Measurements from ENCODE around the gene PLCH1. TPM values are rescaled to one million over a fixed set of nuclear protein-coding genes. Genes with fewer than 3 reads are reported as not detected.

PLCH1 gene
- total RNA-seq, 1 experiment from 2014 or later = 1.4 TPM

- TF ChIP-seq EZH2 (IDR thresholded peaks at IDR 0.05; ENCODE audit: low read depth) = no peak
- H3K4me1 ChIP-seq (replicated peaks; ENCODE audit: insufficient read depth) = no peaks in the 10 kb centered on the region
- H3K36me3 ChIP-seq (ENCODE audit: low read depth) = no peaks in the 10 kb centered on the region
Observed at GRCh38 chr3:155647206-155647605, 97.7 kb downstream of the PLCH1 start.

GRCh38 chr3:155646669-155647068, 98.2 kb downstream of the PLCH1 start:
- no peak overlapping the region for H3K4me3 ChIP-seq
- H3K9me3 ChIP-seq (ENCODE audit: insufficient read depth, low read depth) = no peaks in the 10 kb centered on the region
- TF ChIP-seq, protein P1, sequence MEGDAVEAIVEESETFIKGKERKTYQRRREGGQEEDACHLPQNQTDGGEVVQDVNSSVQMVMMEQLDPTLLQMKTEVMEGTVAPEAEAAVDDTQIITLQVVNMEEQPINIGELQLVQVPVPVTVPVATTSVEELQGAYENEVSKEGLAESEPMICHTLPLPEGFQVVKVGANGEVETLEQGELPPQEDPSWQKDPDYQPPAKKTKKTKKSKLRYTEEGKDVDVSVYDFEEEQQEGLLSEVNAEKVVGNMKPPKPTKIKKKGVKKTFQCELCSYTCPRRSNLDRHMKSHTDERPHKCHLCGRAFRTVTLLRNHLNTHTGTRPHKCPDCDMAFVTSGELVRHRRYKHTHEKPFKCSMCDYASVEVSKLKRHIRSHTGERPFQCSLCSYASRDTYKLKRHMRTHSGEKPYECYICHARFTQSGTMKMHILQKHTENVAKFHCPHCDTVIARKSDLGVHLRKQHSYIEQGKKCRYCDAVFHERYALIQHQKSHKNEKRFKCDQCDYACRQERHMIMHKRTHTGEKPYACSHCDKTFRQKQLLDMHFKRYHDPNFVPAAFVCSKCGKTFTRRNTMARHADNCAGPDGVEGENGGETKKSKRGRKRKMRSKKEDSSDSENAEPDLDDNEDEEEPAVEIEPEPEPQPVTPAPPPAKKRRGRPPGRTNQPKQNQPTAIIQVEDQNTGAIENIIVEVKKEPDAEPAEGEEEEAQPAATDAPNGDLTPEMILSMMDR (conservative IDR thresholded peaks at IDR 0.05) = no peak
- no peak for TF ChIP-seq EZH2 (IDR thresholded peaks at IDR 0.05; ENCODE audit: low read depth)
- no peaks in the 10 kb centered on the region for H3F3A ChIP-seq (ENCODE audit: insufficient read depth, low read depth)
- no peaks in the 10 kb centered on the region for H4K20me1 ChIP-seq (ENCODE audit: insufficient read depth)
- no peaks in the 10 kb centered on the region for H3K4me1 ChIP-seq (replicated peaks; ENCODE audit: insufficient read depth)
- DNase-seq = no peak
- H3K36me3 ChIP-seq (ENCODE audit: low read depth) = no peaks in the 10 kb centered on the region
- H2AFZ ChIP-seq = peak overlapping the region; percentile 12; the same call in 1 of the 2 replicates
- H3K79me2 ChIP-seq (ENCODE audit: low read depth) = no peaks in the 10 kb centered on the region
- ChIA-PET POLR2A (ENCODE audit: unreplicated experiment) (no interaction called here), CTCF (no interaction called here)
- H3K27me3 ChIP-seq (ENCODE audit: insufficient read depth, low read depth) = no peaks in the 10 kb centered on the region
- no peak overlapping the region for H3K4me2 ChIP-seq
- BruUV-seq (replicated peaks) = no TSS peak
- intact Hi-C loops (cut with micrococcal nuclease; ENCODE audit: unreplicated experiment) = no loop called here
- no peak overlapping the region for H3K27ac ChIP-seq
- H3K9me2 ChIP-seq (ENCODE audit: insufficient read depth) = no peaks in the 10 kb centered on the region

More at GRCh38 chr3:155647206-155647605, 97.7 kb downstream of the PLCH1 start:
- Histone ChIP-seq H3K27ac (no peak overlapping the region), H3K9me2 (ENCODE audit: insufficient read depth) (no peaks in the 10 kb centered on the region), H3F3A (ENCODE audit: insufficient read depth, low read depth) (no peaks in the 10 kb centered on the region), H3K4me3 (no peak overlapping the region), H3K4me2 (no peak overlapping the region), H2AFZ (no peak overlapping the region), H3K27me3 (ENCODE audit: insufficient read depth, low read depth) (no peaks in the 10 kb centered on the region), H4K20me1 (ENCODE audit: insufficient read depth) (no peaks in the 10 kb centered on the region), H3K9me3 (ENCODE audit: insufficient read depth, low read depth) (no peaks in the 10 kb centered on the region), H3K79me2 (ENCODE audit: low read depth) (no peaks in the 10 kb centered on the region)
- intact Hi-C loops (cut with micrococcal nuclease; ENCODE audit: unreplicated experiment) = no loop called here
- ChIA-PET CTCF (no interaction called here), POLR2A (ENCODE audit: unreplicated experiment) (no interaction called here)
- DNase-seq = no peak
- BruUV-seq (replicated peaks) = no TSS peak

- intact Hi-C loops (cut with micrococcal nuclease; ENCODE audit: unreplicated experiment) = no loop called here
- DNase-seq = no peak
- no peak overlapping the region for H3K27ac ChIP-seq
- H3K27me3 ChIP-seq (ENCODE audit: insufficient read depth, low read depth) = no peaks in the 10 kb centered on the region
- H3K4me2 ChIP-seq = no peak overlapping the region
- ChIA-PET CTCF (no interaction called here), POLR2A (ENCODE audit: unreplicated experiment) (no interaction called here)
- no peaks in the 10 kb centered on the region for H3K36me3 ChIP-seq (ENCODE audit: low read depth)
- no peaks in the 10 kb centered on the region for H3K9me2 ChIP-seq (ENCODE audit: insufficient read depth)
- BruUV-seq (replicated peaks) = no TSS peak
- H2AFZ ChIP-seq = no peak overlapping the region
- H3F3A ChIP-seq (ENCODE audit: insufficient read depth, low read depth) = no peaks in the 10 kb centered on the region
- H3K9me3 ChIP-seq (ENCODE audit: insufficient read depth, low read depth) = no peaks in the 10 kb centered on the region
- no peaks in the 10 kb centered on the region for H4K20me1 ChIP-seq (ENCODE audit: insufficient read depth)
- TF ChIP-seq, protein P1 (conservative IDR thresholded peaks at IDR 0.05) = no peak
- TF ChIP-seq EZH2 (IDR thresholded peaks at IDR 0.05; ENCODE audit: low read depth) = no peak
- no peaks in the 10 kb centered on the region for H3K79me2 ChIP-seq (ENCODE audit: low read depth)
- no peaks in the 10 kb centered on the region for H3K4me1 ChIP-seq (replicated peaks; ENCODE audit: insufficient read depth)
- no peak overlapping the region for H3K4me3 ChIP-seq
Observed at GRCh38 chr3:155646128-155646527, 98.7 kb downstream of the PLCH1 start.

DNA sequence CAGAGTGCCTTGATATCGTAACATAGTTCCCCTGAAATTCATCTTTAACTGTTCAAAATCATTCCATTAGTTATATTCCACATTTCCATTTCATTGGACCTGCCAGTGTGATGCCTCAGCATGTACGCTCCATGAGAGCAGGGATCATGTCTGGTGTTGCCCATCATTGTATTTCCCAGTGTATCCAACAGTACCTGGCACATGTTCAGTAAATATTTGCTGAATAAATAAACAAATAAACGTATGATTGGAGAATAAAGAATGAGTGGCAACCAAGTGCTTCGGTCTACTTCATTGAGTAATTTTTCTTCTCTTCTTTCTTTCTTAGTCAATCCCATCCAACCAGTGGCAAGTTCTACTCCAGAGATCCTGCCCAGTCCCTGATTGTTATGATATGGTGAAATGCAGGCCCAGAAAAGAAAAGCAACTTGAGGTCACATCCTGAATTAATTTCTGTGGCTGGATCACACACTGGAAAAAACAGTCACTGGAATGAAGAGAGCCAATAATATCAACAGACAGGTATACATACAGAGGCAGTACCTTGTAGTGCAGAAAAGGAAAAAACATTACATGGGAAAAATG, 101.2 kb downstream of the PLCH1 start:
- TF ChIP-seq, protein P1 (conservative IDR thresholded peaks at IDR 0.05) = no peak
- no peak for TF ChIP-seq EZH2 (IDR thresholded peaks at IDR 0.05; ENCODE audit: low read depth)
- no peaks in the 10 kb centered on the region for H3K27me3 ChIP-seq (ENCODE audit: insufficient read depth, low read depth)
- CTCF ChIA-PET = no interaction called here
- H3K4me2 ChIP-seq = no peak overlapping the region
- intact Hi-C loops (cut with micrococcal nuclease; ENCODE audit: unreplicated experiment) = no loop called here
- H3K9me3 ChIP-seq (ENCODE audit: insufficient read depth, low read depth) = no peaks in the 10 kb centered on the region
- H3K4me1 ChIP-seq (replicated peaks; ENCODE audit: insufficient read depth) = no peaks in the 10 kb centered on the region
- no peaks in the 10 kb centered on the region for H3K36me3 ChIP-seq (ENCODE audit: low read depth)
- H3K4me3 ChIP-seq = no peak overlapping the region
- H3K79me2 ChIP-seq (ENCODE audit: low read depth) = no peaks in the 10 kb centered on the region
- no TSS peak for BruUV-seq (replicated peaks)
- H4K20me1 ChIP-seq (ENCODE audit: insufficient read depth) = no peaks in the 10 kb centered on the region; the same call in 1 of the 2 replicates
- H3K9me2 ChIP-seq (ENCODE audit: insufficient read depth) = no peaks in the 10 kb centered on the region
- DNase-seq = no peak
- POLR2A ChIA-PET (ENCODE audit: unreplicated experiment) = no interaction called here
- no peak overlapping the region; the same call in 1 of the 2 replicates for H2AFZ ChIP-seq
- no peaks in the 10 kb centered on the region for H3F3A ChIP-seq (ENCODE audit: insufficient read depth, low read depth)
- H3K27ac ChIP-seq = no peak overlapping the region
